HUDEP-2 (cell line): ENCODE measurements around the gene DOCK8.
"Not testable (repeated sequence)": the region's sequence is repeated elsewhere in the genome, so short reads cannot be mapped to it uniquely, and the experiment has no call there.

Experiments used
- DNase-seq, 76 experiments: peaks; one replicate each; lab custom pipeline; 2025; ENCODE audit not compliant: unreplicated experiment in 76 of 76; lab: John Stamatoyannopoulos, UW

DOCK8 gene

GRCh38 chr9:404234-404633 is 189.6 kb downstream of the DOCK8 start:
- no peak for DNase-seq

- DNase-seq = no peak
Measured at GRCh38 chr9:405341-405740, 190.7 kb downstream of the DOCK8 start.

GRCh38 chr9:406886-407654 is 192.4 kb downstream of the DOCK8 start:
- DNase-seq = peak in 1 of 76 experiments; percentile 4

DNA sequence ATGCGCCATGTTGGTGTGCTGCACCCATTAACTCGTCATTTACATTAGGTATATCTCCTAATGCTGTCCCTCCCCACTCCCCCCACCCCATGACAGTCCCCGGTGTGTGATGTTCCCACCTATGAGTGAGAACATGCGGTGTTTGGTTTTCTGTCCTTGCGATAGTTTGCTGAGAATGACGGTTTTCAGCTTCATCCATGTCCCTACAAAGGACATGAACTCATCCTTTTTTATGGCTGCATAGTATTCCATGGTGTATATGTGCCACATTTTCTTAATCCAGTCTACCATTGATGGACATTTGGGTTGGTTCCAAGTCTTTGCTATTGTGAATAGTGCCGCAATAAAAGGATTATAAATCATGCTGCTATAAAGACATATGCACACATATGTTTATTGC is 195.0 kb downstream of the DOCK8 start:
- DNase-seq = not testable (repeated sequence)

- no peak for DNase-seq
Measured at GRCh38 chr9:414595-414994, 199.9 kb downstream of the DOCK8 start.

DNA sequence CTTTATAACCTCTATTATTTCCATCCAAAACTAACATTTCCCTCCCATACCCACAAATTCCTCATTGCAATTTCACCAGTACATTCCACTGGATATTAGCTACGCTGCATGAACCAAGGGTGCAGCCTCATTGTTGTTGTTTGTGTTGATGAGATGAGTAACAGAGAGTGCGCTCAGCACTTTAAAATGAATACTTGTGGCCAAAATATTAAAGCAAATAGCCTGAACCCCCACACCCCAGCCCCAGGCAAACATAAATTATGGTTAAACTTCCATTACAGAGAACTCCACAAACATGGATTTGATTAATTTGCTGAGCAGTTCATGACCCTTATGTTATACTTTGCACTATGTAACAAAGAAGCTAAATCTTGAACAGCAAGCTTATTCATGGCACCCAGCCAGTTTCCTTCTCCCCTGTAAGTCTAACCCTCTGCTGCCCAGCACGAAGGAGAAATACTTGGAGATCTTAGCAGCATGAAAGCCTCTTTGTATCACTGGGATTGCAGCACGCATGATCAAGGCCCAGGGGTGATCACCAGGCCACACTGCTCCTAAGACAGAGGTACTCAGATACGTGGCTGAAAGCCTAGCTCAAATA is 205.0 kb downstream of the DOCK8 start:
- DNase-seq = no peak

GRCh38 chr9:421896-422295 is 207.2 kb downstream of the DOCK8 start:
- no peak for DNase-seq

GRCh38 chr9:426264-426663 is 211.6 kb downstream of the DOCK8 start:
- no peak for DNase-seq

- no peak for DNase-seq
Measured at GRCh38 chr9:426976-427375, 212.3 kb downstream of the DOCK8 start.

- DNase-seq = no peak
Measured at GRCh38 chr9:431701-432100, 217.0 kb downstream of the DOCK8 start.

DNA sequence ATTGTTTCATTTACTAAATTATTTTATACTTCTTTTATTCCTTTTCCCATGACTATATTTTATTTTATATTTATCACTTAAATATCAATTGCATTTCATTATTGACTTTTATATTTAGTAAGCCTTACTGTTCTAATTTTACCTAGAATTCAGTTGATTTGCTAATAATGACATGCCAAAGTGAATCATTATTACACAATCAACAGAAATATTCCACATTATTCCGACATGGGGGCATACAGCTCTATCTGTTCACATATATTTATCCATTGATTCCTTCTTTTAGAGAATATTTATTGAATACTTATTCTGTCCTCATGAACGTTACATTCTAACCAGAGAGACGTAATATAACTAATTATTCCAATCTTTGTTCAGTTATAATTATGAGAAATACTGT is 221.8 kb downstream of the DOCK8 start:
- no peak for DNase-seq

GRCh38 chr9:437066-437465 is 222.4 kb downstream of the DOCK8 start:
- DNase-seq = no peak

- DNase-seq = no peak
Measured at GRCh38 chr9:437574-438001, 222.9 kb downstream of the DOCK8 start.

GRCh38 chr9:438066-438465 is 223.4 kb downstream of the DOCK8 start:
- no peak for DNase-seq

- no peak for DNase-seq
Measured at GRCh38 chr9:438961-439768, 224.5 kb downstream of the DOCK8 start.

- DNase-seq = no peak
Measured at GRCh38 chr9:441126-441525, 226.5 kb downstream of the DOCK8 start.

GRCh38 chr9:444528-444927 is 229.9 kb downstream of the DOCK8 start:
- DNase-seq = no peak

DNA sequence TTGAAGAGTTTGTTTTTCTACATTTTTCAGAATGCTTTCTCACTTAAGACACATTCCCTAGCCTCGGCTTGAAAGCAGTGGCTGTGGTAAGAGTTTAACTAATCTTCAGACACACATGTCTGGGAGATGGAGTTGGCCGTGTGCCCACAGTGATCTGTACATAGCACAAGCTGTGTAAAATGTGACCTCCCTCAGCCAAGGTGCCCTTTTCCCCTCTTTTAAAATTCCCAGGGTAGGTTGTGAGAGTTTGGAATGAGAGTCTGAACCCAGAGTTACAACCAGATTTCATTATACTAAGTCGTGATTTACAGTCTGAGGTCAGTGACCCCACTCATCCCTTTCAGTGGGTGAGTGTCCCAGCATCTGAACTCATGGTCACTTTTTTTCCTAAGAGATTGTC is 230.4 kb downstream of the DOCK8 start:
- DNase-seq = peak in 34 of 76 experiments; percentile 2 to 53 (median 25)

GRCh38 chr9:446074-446699 is 231.5 kb downstream of the DOCK8 start:
- DNase-seq = no peak

GRCh38 chr9:447230-448025 is 232.8 kb downstream of the DOCK8 start:
- peak in 8 of 76 experiments; percentile 1 to 21 (median 10) for DNase-seq
